GM12878 (cell line): ENCODE data around the gene BAZ2B. TPM values are rescaled to one million over a fixed set of nuclear protein-coding genes. Genes with fewer than 3 reads are reported as not detected.

ENCODE experiments used
- ATAC-seq: fragments of 200-7000 bp; cut with Tn5 transposase; 3 replicates; pipeline ENCODE4 v1.9.1; 2020; ENCODE audit warnings: mild to moderate bottlenecking, moderate library complexity
- BruUV-seq: library from RNA; stranded (reverse); fragments of 400-500 nt; replicated peaks from 2 replicates; lab custom pipeline; 2021; lab: Mats Ljungman, UMichigan
- CTCF ChIA-PET: fragments of 300-600 bp; sonication (Branson Sonifier 250); formaldehyde crosslinking; extraction: SDS; loops from one replicate; lab custom pipeline; 2021; ENCODE audit warnings: inconsistent platforms; lab: Yijun Ruan, JAX
- POLR2A ChIA-PET: fragments of 350-600 bp; formaldehyde crosslinking; extraction: SDS; loops from one replicate; lab custom pipeline; 2021; ENCODE audit warnings: inconsistent platforms; lab: Charles Lee
- RAD21 ChIA-PET: fragments of 300-600 bp; sonication (Branson Sonifier 250); formaldehyde crosslinking; loops from one replicate; lab custom pipeline; 2023; ENCODE audit warnings: antibody characterized with exemption; ENCODE audit not compliant: unreplicated experiment; lab: Charles Lee
- SMC1A ChIA-PET: fragments of 300-600 bp; sonication (Branson Sonifier 250); formaldehyde crosslinking; loops from one replicate; lab custom pipeline; 2023; ENCODE audit not compliant: unreplicated experiment, uncharacterized antibody; lab: Charles Lee
- DNase-seq: peaks from one replicate; pipeline ENCODE4 v3.0.0-alpha.2; 2011; ENCODE audit warnings: low read depth, low spot score
- FAIRE-seq: peaks from 3 replicates; lab custom pipeline; 2011; peaks lifted over from hg19 to GRCh38; lab: Jason Lieb, UNC
- H2AFZ ChIP-seq: 2 replicates; pipeline ENCODE4 v1.6.0; 2011; ENCODE audit warnings: low read depth, low read length, control low read depth; ENCODE audit not compliant: control insufficient read depth
- H3K27ac ChIP-seq: 2 replicates; pipeline ENCODE4 v1.5.1; 2011; ENCODE audit warnings: control low read depth; ENCODE audit not compliant: control insufficient read depth, insufficient read depth
- H3K27me3 ChIP-seq, 2 experiments: replicated peaks in 1 of 2; 2 replicates each; pipeline versions ENCODE4 v1.6.0 to v1.6.1; 2011; ENCODE audit warnings: low read length in 1 of 2; ENCODE audit not compliant: control insufficient read depth in 2 of 2, insufficient read depth in 2 of 2
- H3K36me3 ChIP-seq, 2 experiments: 2 replicates each; pipeline ENCODE4 v1.5.1; 2011; ENCODE audit warnings: low read length in 1 of 2; ENCODE audit not compliant: control insufficient read depth in 2 of 2, insufficient read depth in 2 of 2
- H3K4me1 ChIP-seq: 2 replicates; pipeline ENCODE4 v1.6.1; 2011; ENCODE audit warnings: mild to moderate bottlenecking, low read length, moderate library complexity, mixed read lengths; ENCODE audit not compliant: control insufficient read depth, insufficient read depth
- H3K4me2 ChIP-seq: 2 replicates; pipeline ENCODE4 v1.6.0; 2011; ENCODE audit warnings: control low read depth; ENCODE audit not compliant: control insufficient read depth, insufficient read depth
- H3K4me3 ChIP-seq: fragments of 200-600 bp; sonication (generic); 2 replicates; pipeline ENCODE4 v1.5.1; 2016
- H3K79me2 ChIP-seq: 2 replicates; pipeline ENCODE4 v1.6.0; 2011; ENCODE audit warnings: low read length; ENCODE audit not compliant: control insufficient read depth, insufficient read depth
- H3K9ac ChIP-seq: 2 replicates; pipeline ENCODE4 v1.8.0; 2011; ENCODE audit warnings: low read length, control low read depth, mixed read lengths; ENCODE audit not compliant: control insufficient read depth, insufficient read depth
- H3K9me3 ChIP-seq: replicated peaks from 3 replicates; pipeline ENCODE4 v1.5.1; 2011; ENCODE audit warnings: mild to moderate bottlenecking, low read length; ENCODE audit not compliant: control insufficient read depth, insufficient read depth
- H4K20me1 ChIP-seq: 2 replicates; pipeline ENCODE4 v1.6.0; 2011; ENCODE audit not compliant: control insufficient read depth, insufficient read depth
- EP300 ChIP-seq, 2 experiments: fragments of 150-350 bp in 1 of 2; IDR thresholded peaks; 2 replicates each; pipeline ENCODE4 v1.6.1; 2011 to 2012; ENCODE audit warnings: low read depth in 2 of 2, low read length in 2 of 2, borderline replicate concordance in 1 of 2, improper control_type of control experiment in 1 of 2, inconsistent platforms in 1 of 2; ENCODE audit not compliant: control insufficient read depth in 1 of 2
- IKZF1 ChIP-seq: fragments of 450-650 bp; conservative IDR thresholded peaks from 2 replicates; pipeline ENCODE4 v1.6.1; 2017; ENCODE audit warnings: antibody characterized with exemption, mild to moderate bottlenecking
- MEF2A ChIP-seq: IDR thresholded peaks from 2 replicates; pipeline ENCODE4 v1.6.1; 2011; ENCODE audit warnings: low read depth, mild to moderate bottlenecking, low read length, moderate library complexity; ENCODE audit not compliant: insufficient read depth
- NRF1 ChIP-seq: conservative IDR thresholded peaks from 2 replicates; pipeline ENCODE4 v1.6.1; 2011; ENCODE audit warnings: mild to moderate bottlenecking, low read depth, low read length, improper control_type of control experiment
- RAD51 ChIP-seq: fragments of 450-650 bp; IDR thresholded peaks from 2 replicates; pipeline ENCODE4 v1.6.1; 2016; ENCODE audit warnings: moderate library complexity, mild to moderate bottlenecking, inconsistent platforms
- SIX5 ChIP-seq: IDR thresholded peaks from 2 replicates; pipeline ENCODE4 v1.6.1; 2011; ENCODE audit warnings: mild to moderate bottlenecking, low read depth, low read length, moderate library complexity; ENCODE audit not compliant: severe bottlenecking
- SKIL ChIP-seq: fragments of 450-650 bp; IDR thresholded peaks from 2 replicates; pipeline ENCODE4 v1.6.1; 2017; ENCODE audit warnings: mild to moderate bottlenecking, low read depth, inconsistent platforms; ENCODE audit not compliant: poor library complexity, severe bottlenecking
- TCF12 ChIP-seq: IDR thresholded peaks from 2 replicates; pipeline ENCODE4 v1.6.1; 2011; ENCODE audit warnings: low read depth, mild to moderate bottlenecking, low read length
- ZZZ3 ChIP-seq: IDR thresholded peaks from 2 replicates; pipeline ENCODE4 v1.6.1; 2011; ENCODE audit warnings: low read depth; ENCODE audit not compliant: control insufficient read depth, insufficient read length
- WGBS: methylation state at CpG from one replicate; pipeline ENCODE4 v1.1.6; 2016; ENCODE audit warnings: low lambda C conversion rate; ENCODE audit not compliant: insufficient replicate concordance, insufficient coverage; ENCODE audit errors: missing lambda C conversion rate; 5-methylcytosine and 5-hydroxymethylcytosine counted together
- in situ Hi-C: fragments of 300-500 bp; cut with MboI; formaldehyde crosslinking; loops from 9 replicates; pipeline ENCODE4 v1.14.3; 2018; ENCODE audit warnings: mixed read lengths
- intact Hi-C: fragments of 100-400 bp; cut with micrococcal nuclease; formaldehyde crosslinking; loops from one replicate; pipeline ENCODE4 v1.14.2; 2022; ENCODE audit not compliant: unreplicated experiment
- polyA plus RNA-seq, 11 experiments: library from polyadenylated mRNA; depleted of rRNA in 4 of 11; unstranded in 6 of 11; stranded (reverse) in 5 of 11; fragments of >200 nt; fragmentation: Nextera tagmentation in 4 of 11; fragmentation: Illumina TruSeq in 1 of 11; extraction: Ambion mirVana in 4 of 11; extraction: Trizol in 1 of 11; gene quantifications; 1 replicate in 1 of 11; 2 replicates in 10 of 11; pipeline versions ENCODE4 v1.2.1 to v1.2.3, GENCODE V29; 2011 to 2016; ENCODE audit warnings: inconsistent platforms in 2 of 11, missing spikeins in 2 of 11, low read depth in 1 of 11
- total RNA-seq, 4 experiments: library from RNA; depleted of rRNA in 3 of 4; stranded (reverse); fragments of >200 nt in 3 of 4; fragmentation: Illumina TruSeq in 1 of 4; extraction: Trizol in 1 of 4; gene quantifications; 2 replicates each; pipeline versions ENCODE4 v1.2.1 to v1.2.3, GENCODE V29; 2013 to 2021

Gene BAZ2B
- total and polyA plus RNA-seq, 10 of the 15 experiments (the other 5 are each of a cell fraction or from before 2014, with no cell fraction given) = 8.8 to 49.7 (median 24.7) TPM

- Histone ChIP-seq H3K36me3 (no peaks in the 10 kb centered on the region), H3K4me1 (no peaks in the 10 kb centered on the region), H3K9me3 (no peaks in the 10 kb centered on the region), H3K79me2 (no peaks in the 10 kb centered on the region), H3K27me3 (no peaks in the 10 kb centered on the region), H2AFZ (no peak overlapping the region), H3K9ac (no peak overlapping the region), H3K4me2 (no peak overlapping the region), H3K27ac (no peak overlapping the region), H4K20me1 (no peaks in the 10 kb centered on the region), H3K4me3 (no peak overlapping the region)
- POLR2A ChIA-PET = interaction anchor here (0.5 kb wide), 1 partner anchor 21 kb away, joined by 4 read pairs; no protein-coding TSS in a partner anchor
- TF ChIP-seq EP300 (IDR thresholded peaks at IDR 0.05; ENCODE audit: borderline replicate concordance in 1 of 2, control insufficient read depth in 1 of 2, low read depth in 2 of 2, low read length in 2 of 2) (no peak), SIX5 (no peak), MEF2A (no peak), ZZZ3 (no peak), NRF1 (no peak), IKZF1 (no peak), RAD51 (no peak), SKIL (no peak), TCF12 (no peak)
- 98% methylated on average over 2 of the region's 2 CpGs for WGBS
- BruUV-seq = no TSS peak
- RAD21 ChIA-PET = interaction anchor here (0.6 kb wide), 1 partner anchor 19 kb away, joined by 3 read pairs; no protein-coding TSS in a partner anchor
- DNase-seq (no peak), ATAC-seq (peak; percentile 36; the same call in 2 of the 3 replicates), FAIRE-seq (no peak)
- intact Hi-C loops (no loop called here), in situ Hi-C loops (no loop called here)
- SMC1A ChIA-PET = interaction anchor here (0.9 kb wide), 1 partner anchor 116 kb away, joined by 3 read pairs; no protein-coding TSS in a partner anchor
- CTCF ChIA-PET = interaction anchor here (1.0 kb wide), 1 partner anchor 30 kb away, joined by 3 read pairs; no protein-coding TSS in a partner anchor
Measured at GRCh38 chr2:159497847-159498246, 118.5 kb downstream of the BAZ2B start.
